Stimulated activated naive CD4-positive, alpha-beta T cell treated with Interleukin-2 at 50 U/mL for 16 hours (primary cell): Measurements from ENCODE around the gene ARL3.
"Not testable (repeated sequence)": the region's sequence is repeated elsewhere in the genome, so short reads cannot be mapped to it uniquely, and the experiment has no call there.

Experiments
- DNase-seq: peaks from one replicate; lab custom pipeline; 2025; lab: John Stamatoyannopoulos, UW

The ARL3 gene

DNA sequence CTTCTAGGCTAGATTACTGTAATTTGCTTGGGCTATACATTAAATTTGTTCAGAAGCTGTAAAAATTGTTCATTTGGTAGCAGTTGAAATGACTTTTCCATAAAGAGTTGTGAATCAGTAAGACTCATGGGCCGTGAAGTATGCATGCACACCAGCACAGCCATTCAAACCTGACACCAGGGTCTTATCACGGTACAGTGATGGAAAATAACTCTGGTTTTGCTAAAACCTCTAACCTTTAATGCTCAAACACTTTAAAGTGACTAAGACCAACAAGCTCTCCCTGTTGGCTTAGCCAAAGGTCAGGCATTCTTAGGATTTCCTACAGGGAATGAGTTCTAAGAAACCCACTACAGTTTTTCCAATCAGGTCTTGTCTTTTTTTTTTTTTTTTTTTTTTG, 11.5 kb downstream of the ARL3 start:
- DNase-seq: no peak

DNA sequence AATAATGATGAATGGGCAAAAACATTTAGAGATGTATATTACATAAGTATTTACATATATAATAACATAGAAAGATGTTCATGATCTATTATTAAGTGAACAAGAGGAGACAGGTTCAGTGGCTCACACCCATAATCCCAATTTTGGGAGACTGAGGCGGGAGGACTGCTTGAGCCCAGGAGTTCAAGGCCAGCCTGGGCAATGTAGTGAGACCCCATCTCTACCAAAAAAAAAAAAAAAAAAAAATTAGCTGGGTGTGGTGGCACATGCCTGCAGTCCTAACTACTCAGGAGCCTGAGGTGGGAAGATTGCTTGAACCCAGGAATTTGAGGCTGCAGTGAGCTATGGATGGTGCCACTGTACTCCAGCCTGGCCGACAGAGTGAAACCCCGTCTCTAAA, 12.4 kb downstream of the ARL3 start:
- DNase-seq: no peak

DNA sequence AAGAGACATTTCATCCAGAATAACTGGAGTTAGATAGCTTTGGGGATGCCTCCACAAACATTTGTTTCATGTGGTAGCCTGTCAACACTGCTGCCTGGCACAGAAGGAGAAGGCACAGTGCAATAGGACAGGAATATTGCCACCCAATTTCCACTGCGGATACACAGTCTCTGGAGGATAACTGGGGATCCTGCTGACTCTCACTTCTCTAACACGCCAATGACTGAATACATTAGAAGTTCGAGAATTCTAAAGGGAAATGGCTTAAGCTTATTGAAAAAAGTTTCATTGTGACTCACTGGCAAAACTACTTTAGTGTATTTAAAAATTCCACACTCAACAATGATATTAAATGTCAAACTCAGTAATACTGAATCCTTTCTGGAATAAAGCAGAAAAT, 12.9 kb downstream of the ARL3 start:
- DNase-seq: no peak

DNA sequence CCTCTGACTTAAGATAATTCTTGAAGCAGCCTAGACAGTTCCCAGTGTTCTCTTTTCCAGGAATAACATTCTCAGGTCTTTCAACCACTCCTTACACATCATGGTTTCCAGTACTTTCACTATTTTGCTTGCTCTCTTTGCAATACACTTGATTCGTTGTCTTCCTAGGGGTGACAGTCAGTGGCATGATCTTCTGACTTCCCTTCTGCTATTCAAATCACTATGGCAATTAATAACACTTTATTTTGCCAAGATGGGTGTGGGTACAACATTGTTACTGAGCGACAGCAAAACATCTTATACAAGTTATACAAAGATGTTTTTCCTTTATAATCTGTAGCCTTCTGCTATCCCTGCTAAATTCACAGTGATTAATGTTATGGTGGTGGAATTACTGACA, 15.3 kb downstream of the ARL3 start:
- no peak for DNase-seq

- no peak for DNase-seq
These were observed 17.5 kb downstream of the ARL3 start for GRCh38 chr10:102696736-102697135.

GRCh38 chr10:102695401-102695800, 18.8 kb downstream of the ARL3 start:
- not testable (repeated sequence) for DNase-seq

DNA sequence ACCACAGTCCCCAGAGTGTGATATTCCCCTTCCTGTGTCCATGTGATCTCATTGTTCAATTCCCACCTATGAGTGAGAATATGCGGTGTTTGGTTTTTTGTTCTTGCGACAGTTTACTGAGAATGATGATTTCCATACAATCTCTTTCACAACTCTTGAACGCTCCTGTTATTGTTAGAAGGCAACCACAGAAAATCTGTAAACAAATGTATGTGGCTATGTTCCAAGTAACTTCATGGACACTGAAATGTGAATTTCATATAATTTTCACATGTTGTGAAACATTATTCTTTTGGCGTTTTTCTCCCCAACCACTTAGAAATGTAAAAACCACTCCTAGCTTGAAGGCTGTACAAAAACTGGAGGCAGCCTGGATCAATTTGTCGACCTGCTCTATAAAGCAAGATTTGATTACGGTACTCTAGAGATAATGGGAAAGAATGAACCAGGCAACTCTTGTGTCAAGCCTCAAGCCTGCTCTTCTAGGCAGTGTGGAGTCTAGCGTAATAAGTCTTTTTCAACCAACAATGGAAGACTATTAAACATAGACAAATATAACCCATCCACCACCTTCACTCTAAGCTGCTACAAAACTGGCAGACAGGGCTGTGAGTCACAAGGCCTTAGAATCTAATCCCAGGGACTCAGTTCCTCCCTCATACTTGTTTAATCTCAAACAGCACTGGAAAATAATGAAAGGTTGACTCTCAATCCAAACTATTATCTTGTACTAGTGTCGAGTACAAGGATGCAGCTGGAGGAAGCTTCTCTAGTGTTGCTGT, 22.7 kb downstream of the ARL3 start:
- DNase-seq: no peak

DNA sequence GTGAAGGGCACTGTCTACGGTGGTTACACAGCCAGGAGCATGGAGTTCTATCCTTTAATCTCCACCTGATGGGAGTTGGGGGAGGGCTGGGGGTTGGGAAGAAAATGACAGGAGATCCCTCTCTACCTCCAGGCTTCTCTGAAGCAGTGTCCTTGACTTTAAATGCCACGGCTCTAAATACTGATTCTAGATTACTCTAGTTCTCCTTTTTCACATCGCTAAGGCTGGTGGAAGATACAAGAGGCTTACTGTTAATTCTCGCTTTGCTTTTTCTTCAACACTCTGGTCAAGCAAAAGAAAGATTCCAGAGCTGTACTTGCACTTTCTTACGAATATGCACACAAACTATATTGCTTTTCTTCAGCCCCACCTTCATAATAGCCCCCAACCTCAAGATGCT, 30.5 kb downstream of the ARL3 start:
- no peak for DNase-seq

DNA sequence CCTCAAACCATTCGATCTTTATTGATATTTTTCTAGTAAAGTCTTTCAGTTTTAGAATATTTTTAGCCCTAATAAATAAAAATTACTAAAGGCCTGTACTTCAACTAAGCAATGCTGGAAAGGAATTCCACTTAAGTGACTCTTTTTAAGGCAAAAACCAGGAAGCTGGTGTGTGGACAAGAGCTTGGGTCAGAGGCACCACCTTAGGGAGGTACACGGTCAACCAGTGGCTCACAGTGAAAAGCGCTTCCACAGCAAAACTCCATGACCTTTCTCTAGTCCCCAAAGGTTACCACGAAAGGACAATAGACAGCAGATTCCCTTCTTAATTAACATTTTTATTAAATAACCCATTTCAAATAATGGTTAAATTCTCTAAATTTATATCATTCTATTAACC, 31.2 kb downstream of the ARL3 start:
- no peak for DNase-seq

DNA sequence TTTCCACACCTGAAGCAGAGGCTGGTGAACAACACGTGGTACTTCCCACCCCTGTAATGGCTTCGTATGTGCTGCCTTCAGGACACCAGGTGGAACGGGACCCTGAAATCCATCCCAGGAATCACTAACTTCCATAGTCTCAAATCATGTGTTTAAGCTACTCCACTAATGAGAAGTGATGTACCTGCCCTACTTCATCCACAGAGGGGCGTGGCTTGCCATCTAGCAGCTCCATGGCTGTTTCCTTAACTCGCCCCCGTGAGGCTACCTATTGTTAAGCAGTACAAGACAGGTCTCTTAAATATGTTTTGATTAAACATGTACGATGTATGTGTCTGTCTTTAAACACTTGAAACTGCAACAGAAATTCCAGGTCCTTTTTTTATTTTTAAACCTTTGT, 31.8 kb downstream of the ARL3 start:
- DNase-seq: no peak

- DNase-seq: no peak
These were observed 32.5 kb downstream of the ARL3 start for GRCh38 chr10:102681696-102682095.

- DNase-seq: no peak
These were observed 34.6 kb downstream of the ARL3 start for GRCh38 chr10:102679596-102679995.

- no peak for DNase-seq
These were observed 35.3 kb downstream of the ARL3 start for GRCh38 chr10:102678842-102679289.

- no peak for DNase-seq
These were observed 36.2 kb downstream of the ARL3 start for GRCh38 chr10:102678068-102678400.

GRCh38 chr10:102677331-102678067, 36.7 kb downstream of the ARL3 start:
- no peak for DNase-seq

DNA sequence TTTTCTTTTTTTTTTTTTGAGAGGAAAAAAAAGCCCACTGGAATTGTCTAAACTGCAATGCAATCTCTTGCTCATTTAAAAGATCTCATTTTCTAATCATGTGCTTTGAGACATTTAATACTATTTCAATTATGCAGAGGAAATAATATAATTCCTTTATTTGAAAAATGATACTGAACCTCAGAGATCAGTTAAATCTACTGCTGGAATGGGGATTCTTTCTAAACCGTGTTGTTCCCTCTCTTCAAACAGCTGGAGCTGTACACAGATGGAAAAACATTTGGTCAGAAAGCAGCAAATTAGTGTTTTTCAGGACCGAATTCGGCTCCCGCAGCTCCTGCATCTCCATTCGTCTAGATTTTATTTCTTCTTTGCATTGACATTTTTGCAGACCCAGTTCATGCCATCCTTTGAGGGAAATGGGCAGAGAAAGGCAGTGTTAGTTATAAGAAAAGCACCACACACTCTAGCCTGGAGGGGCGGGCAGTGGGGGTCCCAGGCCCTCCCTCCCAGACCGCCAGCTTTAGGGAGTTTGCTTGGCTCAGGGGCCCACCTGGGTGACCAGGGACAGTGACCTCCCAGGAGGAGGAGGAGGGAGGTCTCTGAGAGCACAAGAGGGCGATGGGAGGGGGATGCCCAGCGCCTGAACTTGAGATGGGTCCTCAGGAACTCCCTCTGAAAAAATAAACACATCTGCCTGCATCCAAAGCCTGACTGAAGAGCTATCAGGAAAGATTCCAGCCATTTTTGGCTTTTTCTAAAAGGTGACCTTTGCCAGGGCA, 37.5 kb downstream of the ARL3 start:
- no peak for DNase-seq

DNA sequence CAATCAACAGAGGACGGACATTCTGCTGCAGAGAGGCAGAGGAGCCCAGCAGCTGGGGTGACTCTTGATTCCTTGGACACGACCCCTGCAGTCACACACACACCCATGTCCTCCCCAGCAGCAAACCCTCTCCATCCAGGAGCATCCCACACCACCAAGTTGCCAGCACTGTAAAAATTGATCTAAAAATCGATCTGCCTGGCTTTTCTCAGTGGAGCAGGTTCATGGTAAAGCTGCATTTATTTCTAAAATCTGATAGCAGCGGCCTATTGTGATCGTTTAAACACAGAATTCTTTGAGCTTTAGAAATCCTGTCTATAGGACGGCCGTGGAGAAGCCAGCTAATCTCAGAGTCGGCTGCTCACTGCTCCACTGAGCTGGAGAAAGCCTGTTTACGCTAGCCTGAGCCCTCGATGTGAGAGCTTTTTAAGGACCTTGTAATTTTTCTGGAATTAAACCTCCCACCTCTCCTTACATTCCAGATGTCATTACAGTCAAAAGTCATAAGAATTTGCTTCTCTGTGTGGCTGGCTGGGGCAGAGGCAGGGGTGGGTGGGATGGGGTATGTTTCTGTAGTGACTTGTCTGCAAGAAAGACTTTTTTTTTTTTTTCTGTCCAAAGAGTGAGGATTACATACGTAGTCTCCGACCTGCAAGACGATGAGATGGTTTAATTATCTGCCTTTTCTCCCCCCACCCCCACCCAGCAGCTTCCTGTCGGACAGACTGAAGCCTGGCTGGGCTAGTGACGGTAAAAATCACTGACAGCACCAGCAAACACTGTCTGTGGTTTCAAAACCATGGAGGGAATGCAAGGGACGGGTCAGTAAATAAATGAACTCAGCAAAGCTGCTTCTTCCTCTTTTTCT, 38.3 kb downstream of the ARL3 start:
- no peak for DNase-seq

DNA sequence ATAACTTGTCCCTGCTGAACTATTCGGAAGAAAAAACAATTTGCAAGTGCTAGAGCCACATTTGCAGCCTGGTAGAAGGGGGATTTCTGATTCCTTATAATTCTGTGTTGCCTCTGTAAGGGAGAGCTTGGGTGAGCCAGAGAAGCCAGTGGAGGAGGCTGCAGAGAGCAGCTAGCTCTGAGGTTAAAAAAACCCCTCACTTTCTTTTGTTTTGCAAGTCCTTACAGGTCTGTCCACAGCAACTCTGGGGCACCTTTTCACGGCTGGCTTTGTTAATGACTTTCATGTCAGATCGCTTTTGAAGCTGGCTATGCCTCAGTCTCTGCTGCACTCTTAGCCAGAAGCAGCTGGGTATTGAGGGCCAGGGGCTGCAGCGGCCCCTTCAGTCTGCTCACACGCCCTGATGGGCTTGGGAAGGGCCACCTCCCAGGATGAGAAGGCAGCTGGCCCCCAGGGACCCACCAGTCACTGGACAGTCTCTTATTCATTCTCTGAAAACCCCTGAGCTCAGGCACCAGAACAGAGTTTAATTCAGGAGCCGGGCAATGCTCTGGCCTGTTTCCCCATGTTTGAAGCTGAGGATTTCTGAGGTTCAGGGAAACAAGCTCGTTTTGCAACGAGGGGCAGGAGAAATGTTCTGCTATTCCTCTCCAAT, 39.1 kb downstream of the ARL3 start:
- no peak for DNase-seq

GRCh38 chr10:102674566-102674965, 39.6 kb downstream of the ARL3 start:
- DNase-seq: no peak

GRCh38 chr10:102673819-102674511, 40.2 kb downstream of the ARL3 start:
- DNase-seq: peak; percentile 64
